H1 (cell line): ENCODE data around the gene CNTF.

Source experiments
- ATF2 ChIP-seq: IDR thresholded peaks from 2 replicates; pipeline ENCODE4 v1.6.1; 2012; ENCODE audit warnings: low read length, inconsistent platforms
- BACH1 ChIP-seq: IDR thresholded peaks from 2 replicates; pipeline ENCODE4 v1.6.1; 2012; ENCODE audit warnings: low read length, improper control_type of control experiment
- CHD2 ChIP-seq: IDR thresholded peaks from 2 replicates; pipeline ENCODE4 v1.6.1; 2012; ENCODE audit warnings: low read length, improper control_type of control experiment
- CTCF ChIP-seq, 3 experiments: IDR thresholded peaks; 1 replicate in 2 of 3; 2 replicates in 1 of 3; pipeline versions ENCODE4 v1.5.1 to v1.6.1; 2011; ENCODE audit warnings: low read length in 3 of 3, mild to moderate bottlenecking in 3 of 3, inconsistent platforms in 2 of 3, low read depth in 1 of 3, moderate library complexity in 1 of 3; ENCODE audit not compliant: insufficient read depth in 1 of 3; ENCODE audit errors: control extremely low read depth in 1 of 3
- EP300 ChIP-seq, 2 experiments: IDR thresholded peaks; 1 replicate in 1 of 2; 2 replicates in 1 of 2; pipeline ENCODE4 v1.6.1; 2011 to 2012; ENCODE audit warnings: low read depth in 2 of 2, low read length in 2 of 2, mild to moderate bottlenecking in 2 of 2, borderline replicate concordance in 1 of 2, inconsistent platforms in 1 of 2, moderate library complexity in 1 of 2
- MAX ChIP-seq: IDR thresholded peaks from 2 replicates; pipeline ENCODE4 v1.6.1; 2012; ENCODE audit warnings: inconsistent platforms
- POLR2A ChIP-seq, 2 experiments: IDR thresholded peaks; 1 replicate in 1 of 2; 2 replicates in 1 of 2; pipeline ENCODE4 v1.6.1; 2011; ENCODE audit warnings: low read depth in 2 of 2, low read length in 2 of 2, mild to moderate bottlenecking in 2 of 2; ENCODE audit errors: control extremely low read depth in 1 of 2
- POLR2AphosphoS5 ChIP-seq: IDR thresholded peaks from 2 replicates; pipeline ENCODE4 v1.6.1; 2011; ENCODE audit warnings: low read depth, low read length
- RBBP5 ChIP-seq: IDR thresholded peaks from 2 replicates; pipeline ENCODE4 v1.7.1; 2012; ENCODE audit warnings: low read depth, mild to moderate bottlenecking, inconsistent platforms, low read length, moderate library complexity, borderline replicate concordance
- RFX5 ChIP-seq: IDR thresholded peaks from 2 replicates; pipeline ENCODE4 v1.6.1; 2011; ENCODE audit warnings: low read depth, low read length, improper control_type of control experiment, borderline replicate concordance
- SIN3A ChIP-seq, 2 experiments: IDR thresholded peaks in 1 of 2; conservative IDR thresholded peaks in 1 of 2; 2 replicates each; pipeline ENCODE4 v1.6.1; 2011 to 2012; ENCODE audit warnings: low read length in 2 of 2, improper control_type of control experiment in 1 of 2, low read depth in 1 of 2, mild to moderate bottlenecking in 1 of 2
- SRF ChIP-seq: IDR thresholded peaks from 2 replicates; pipeline ENCODE4 v1.6.1; 2011; ENCODE audit warnings: mild to moderate bottlenecking, low read depth, low read length, moderate library complexity
- SUZ12 ChIP-seq: fragments of 200-600 bp; sonication (generic); IDR thresholded peaks from 2 replicates; pipeline ENCODE4 v1.6.1; 2012; ENCODE audit warnings: mild to moderate bottlenecking, inconsistent platforms, low read length, moderate library complexity, mixed read lengths
- ZNF274 ChIP-seq: IDR thresholded peaks from 2 replicates; pipeline ENCODE4 v1.7.0; 2012; ENCODE audit warnings: low read length, borderline replicate concordance; ENCODE audit errors: extremely low read depth

GRCh38 chr11:58654908-58655296 is 32.4 kb downstream of the CNTF start:
- TF ChIP-seq CTCF (IDR thresholded peaks at IDR 0.05; ENCODE audit: control extremely low read depth in 1 of 3, insufficient read depth in 1 of 3, low read depth in 1 of 3, low read length in 3 of 3), result no peak
- TF ChIP-seq EP300 (IDR thresholded peaks at IDR 0.05; ENCODE audit: borderline replicate concordance in 1 of 2, low read depth in 2 of 2, low read length in 2 of 2), result no peak
- no peak for TF ChIP-seq SIN3A (conservative IDR thresholded peaks at IDR 0.05 in 1 of 2, IDR thresholded peaks at IDR 0.05 in 1 of 2; ENCODE audit: low read depth in 1 of 2, low read length in 2 of 2)
- no peak for TF ChIP-seq CHD2
- TF ChIP-seq POLR2A (IDR thresholded peaks at IDR 0.05; ENCODE audit: control extremely low read depth in 1 of 2, low read depth in 2 of 2, low read length in 2 of 2), result no peak
- no peak for TF ChIP-seq SRF
- TF ChIP-seq SUZ12, result no peak
- no peak for TF ChIP-seq RFX5
- TF ChIP-seq ATF2, result no peak
- no peak for TF ChIP-seq POLR2AphosphoS5
- no peak for TF ChIP-seq BACH1
- TF ChIP-seq ZNF274, result no peak
- no peak for TF ChIP-seq RBBP5
- no peak for TF ChIP-seq MAX
